GF-D8 (cell line): ENCODE measurements around the gene CNP.
A peak's percentile ranks its signal among the peaks of the same experiment; 100 is the strongest.
"Not testable (repeated sequence)": the region's sequence is repeated elsewhere in the genome, so short reads cannot be mapped to it uniquely, and the experiment has no call there.

Experiments used
- DNase-seq: peaks from one replicate; lab custom pipeline; 2025; lab: John Stamatoyannopoulos, UW

Gene CNP

DNA sequence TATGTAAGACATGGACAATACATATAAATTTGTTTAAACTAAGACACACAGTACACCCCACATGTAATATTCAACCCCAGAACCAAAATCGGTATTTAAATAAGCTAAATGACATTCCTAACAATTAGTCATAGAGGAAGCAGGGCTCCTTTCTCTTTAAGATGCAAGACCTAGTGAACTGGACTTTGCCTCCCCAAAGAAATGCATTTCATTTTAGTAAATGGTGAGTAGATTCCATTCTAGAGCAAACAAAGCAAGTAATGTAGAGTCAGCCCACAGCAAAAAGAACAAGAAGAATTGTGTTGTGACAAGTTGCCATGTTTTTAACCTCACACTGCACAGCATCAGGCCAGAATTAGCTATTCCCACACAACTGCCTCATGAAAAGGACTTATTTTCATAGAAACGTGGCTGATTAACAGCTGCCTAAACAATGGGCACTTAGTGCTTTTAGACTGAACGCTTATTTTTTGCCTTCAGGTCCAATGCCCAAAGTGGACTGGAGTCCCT, 36.3 kb downstream of the CNP start:
- no peak for DNase-seq

DNA sequence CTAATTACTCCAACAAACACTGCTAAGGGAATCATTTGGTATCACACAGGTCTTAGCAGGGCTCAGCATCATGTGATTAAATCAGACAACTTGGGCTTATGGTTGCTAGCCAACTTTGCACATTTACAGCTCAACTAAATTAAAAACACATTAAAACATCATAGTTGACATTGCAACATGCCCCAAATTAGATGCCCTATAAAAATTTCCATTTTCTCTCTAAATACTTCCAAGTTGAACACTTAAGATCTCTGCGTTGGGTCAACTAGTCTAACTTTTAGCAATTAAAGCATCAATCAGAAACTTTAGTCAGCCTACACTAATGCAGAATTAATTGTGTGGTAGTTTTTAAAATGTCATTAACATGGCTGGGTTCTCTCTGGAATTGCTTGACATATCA, 38.6 kb downstream of the CNP start:
- DNase-seq, result no peak

DNA sequence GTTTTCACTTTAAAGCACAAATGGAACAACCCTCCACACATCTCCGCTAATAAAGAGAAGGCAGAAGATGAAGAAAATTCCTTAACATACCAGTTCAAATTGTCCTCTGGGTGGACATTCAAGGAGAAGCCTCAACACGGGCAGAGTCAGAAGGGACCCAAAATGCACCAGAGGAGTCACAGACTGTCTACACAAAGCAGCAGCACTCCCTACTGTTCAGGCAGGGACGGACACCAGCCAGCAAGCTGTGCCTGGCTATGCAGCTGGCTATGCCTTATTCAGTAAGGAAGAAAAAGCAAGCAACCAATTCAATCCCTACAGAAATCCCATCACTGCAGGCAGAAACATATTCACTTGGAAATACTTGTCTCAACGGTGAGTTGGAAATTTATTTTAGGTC, 42.6 kb downstream of the CNP start:
- no peak for DNase-seq

GRCh38 chr17:42010266-42010680, 43.7 kb downstream of the CNP start:
- peak; percentile 23 for DNase-seq

GRCh38 chr17:42010898-42011516, 44.4 kb downstream of the CNP start:
- DNase-seq, result no peak

DNA sequence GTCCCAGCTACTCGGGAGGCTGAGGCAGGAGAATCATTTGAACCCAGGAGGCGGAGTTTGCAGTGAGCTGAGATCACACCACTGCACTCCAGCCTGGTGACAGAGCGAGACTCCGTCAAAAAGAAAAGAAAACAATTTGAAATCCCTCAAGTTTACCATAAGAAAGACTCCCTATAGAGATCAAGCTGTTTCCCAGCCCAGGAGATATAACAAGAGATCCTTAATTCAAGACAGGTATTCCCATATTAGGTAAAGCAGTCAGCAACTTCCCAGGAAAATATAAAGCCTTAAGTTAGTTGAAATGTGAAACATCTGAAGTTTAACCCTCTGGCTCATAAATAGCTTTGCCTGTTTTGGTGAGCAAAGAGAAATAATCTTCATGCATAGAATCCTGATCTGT, 45.8 kb downstream of the CNP start:
- DNase-seq, result not testable (repeated sequence)

- DNase-seq, result not testable (repeated sequence)
Measured at GRCh38 chr17:42013740-42014139, 47.1 kb downstream of the CNP start.

- DNase-seq, result no peak
Measured at GRCh38 chr17:42016411-42016831, 49.8 kb downstream of the CNP start.

DNA sequence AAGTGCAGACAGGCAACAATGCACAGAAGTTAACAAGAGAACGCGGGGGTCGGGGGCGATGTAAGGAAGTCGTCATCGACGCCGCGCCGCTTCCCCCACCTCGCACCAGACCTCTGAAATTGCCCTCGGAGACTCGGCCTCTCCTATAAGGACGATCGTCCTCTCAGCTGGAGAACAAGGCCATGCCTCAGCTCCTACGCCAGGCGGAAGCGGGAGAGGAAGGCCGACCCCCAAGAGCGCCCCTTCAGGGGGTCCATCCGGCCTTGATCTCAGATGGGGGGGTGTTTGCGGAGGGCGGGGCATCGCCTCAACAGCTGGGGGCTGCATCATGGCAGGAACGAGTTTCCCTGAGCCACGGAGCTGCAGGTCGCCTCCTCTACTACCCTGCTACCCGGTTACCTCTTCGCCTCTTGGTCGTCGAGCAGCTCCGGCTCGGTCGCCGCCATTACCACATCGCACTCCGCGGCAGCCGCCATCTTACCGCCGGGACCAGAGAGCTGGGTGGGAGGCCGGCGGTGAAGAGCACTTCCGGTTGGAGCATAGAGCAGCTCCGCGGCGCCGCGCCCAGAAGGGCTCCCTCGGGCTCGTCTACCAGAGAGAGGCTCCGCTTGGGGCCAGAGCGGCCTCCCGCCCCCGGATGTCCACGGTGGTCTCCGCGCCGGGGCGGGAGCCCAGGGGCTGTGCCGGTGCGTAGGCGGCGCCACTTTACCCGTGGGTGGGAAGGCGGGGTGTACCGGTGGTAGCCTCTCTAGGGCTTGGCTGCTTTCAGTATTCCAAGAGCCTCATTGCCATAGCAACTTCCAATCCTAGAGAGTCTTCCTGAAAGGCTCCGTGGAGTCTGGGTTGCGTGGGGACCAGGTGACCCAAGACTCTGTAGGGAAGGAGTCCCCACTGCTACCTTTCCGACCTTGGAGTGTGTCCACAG, 50.6 kb downstream of the CNP start, which contains the start of gene DNAJC7:
Gene DNAJC7, minus strand, starts transcription at position 499 of the 925 bp plus-strand sequence. Its CDS starts 23 bp downstream, at position 476.
- peak; percentile 71 for DNase-seq

- DNase-seq, result no peak
Measured at GRCh38 chr17:42017866-42018200, 51.2 kb downstream of the CNP start.

DNA sequence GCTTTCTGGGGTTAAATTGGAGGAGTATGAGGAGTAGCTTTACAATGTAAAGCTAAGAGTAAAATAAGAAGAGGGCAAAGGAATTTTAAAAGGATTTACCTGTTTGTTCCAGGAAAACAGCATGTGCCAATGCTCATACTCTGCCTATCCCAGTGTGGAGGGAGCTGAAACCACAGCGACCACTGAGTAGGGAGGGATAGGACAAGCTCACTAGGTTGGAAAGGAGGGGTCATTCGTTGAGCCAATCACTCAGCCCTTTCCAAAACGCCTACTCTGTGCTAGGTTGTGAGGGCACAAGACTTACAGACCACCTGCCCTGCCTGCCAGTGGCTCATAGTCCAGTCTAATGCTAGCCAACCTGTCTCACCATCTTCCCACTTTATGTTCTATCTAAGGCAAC, 51.7 kb downstream of the CNP start:
- no peak for DNase-seq

DNA sequence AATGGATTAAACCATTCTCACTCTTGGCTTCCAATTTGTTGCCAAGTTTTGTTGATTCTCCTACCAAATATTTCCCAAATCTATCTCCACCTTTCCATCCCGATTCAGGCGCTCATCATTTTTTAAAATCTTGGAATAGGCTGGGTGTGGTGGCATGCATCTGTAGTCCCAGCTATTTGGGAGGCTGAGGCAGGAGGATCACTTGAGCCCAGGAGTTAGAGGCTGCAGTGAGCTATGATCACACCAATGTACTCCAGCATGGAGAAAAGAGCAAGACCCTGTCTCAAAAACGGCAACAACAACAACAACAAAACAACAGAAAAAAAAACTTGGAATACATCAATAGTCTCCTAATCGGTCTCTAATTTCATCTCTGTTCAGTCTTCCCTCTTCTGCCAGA, 52.4 kb downstream of the CNP start:
- DNase-seq, result no peak

GRCh38 chr17:42019509-42020404, 53.2 kb downstream of the CNP start, which contains the start of gene NKIRAS2:
Gene NKIRAS2 (plus strand): TSS chr17:42020090. CDS start chr17:42021578, 1,488 bp downstream.
- DNase-seq, result peak; percentile 65

- not testable (repeated sequence) for DNase-seq
Measured at GRCh38 chr17:42020845-42021244, 54.2 kb downstream of the CNP start.

DNA sequence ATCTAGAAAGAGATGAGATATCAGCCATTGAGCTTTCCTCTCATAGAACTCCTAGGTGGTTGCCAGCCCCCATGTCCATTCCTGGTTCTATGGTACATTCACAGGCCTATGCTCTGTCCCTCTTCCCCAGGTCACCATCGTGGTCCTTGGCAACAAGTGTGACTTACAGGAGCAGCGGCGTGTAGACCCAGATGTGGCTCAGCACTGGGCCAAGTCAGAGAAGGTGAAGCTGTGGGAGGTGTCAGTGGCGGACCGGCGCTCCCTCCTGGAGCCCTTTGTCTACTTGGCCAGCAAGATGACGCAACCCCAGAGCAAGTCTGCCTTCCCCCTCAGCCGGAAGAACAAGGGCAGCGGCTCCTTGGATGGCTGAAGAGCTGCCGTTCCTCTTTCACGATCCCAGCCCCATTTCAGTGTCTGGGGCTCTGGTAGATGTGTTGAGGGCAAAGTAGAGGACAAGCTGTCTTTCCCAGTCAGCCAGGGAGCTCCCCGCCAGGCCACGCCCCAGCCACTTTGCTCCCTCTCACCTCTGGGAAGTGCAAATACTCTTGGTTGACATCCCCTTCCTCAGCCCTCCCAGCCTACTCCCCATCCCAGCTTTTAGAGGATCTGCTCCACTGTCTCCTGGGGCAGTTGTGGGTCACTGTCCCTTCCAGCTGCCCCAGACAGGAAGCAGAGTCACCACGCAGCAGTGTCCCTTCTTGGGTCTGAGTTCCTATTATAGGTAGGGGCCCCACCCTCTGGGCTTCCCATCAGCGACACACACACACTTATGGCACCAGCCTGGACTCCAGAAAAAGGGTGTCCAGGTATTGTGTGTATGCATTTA, 57.1 kb downstream of the CNP start:
- DNase-seq, result peak; percentile 71

GRCh38 chr17:42025191-42025579, 58.6 kb downstream of the CNP start:
- no peak for DNase-seq

DNA sequence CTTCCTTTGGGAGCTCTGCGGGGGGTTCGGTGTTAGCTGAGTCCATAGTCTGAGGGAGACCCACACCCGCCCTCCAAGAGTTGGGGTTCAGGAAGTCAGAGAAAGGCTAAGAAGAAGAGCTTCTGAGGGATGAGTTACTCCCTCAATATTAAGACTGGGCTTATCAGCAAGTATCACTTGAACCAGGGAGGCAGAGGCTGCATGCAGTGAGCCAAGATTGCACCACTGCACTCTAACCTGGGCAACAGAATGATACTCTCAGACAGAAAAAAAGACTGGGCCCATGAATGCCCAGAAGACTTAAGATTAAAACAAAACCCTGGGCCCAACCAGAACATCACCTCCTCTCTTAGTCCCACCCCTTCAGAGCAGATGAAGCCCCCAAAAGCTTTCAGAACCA, 59.3 kb downstream of the CNP start:
- no peak for DNase-seq

DNA sequence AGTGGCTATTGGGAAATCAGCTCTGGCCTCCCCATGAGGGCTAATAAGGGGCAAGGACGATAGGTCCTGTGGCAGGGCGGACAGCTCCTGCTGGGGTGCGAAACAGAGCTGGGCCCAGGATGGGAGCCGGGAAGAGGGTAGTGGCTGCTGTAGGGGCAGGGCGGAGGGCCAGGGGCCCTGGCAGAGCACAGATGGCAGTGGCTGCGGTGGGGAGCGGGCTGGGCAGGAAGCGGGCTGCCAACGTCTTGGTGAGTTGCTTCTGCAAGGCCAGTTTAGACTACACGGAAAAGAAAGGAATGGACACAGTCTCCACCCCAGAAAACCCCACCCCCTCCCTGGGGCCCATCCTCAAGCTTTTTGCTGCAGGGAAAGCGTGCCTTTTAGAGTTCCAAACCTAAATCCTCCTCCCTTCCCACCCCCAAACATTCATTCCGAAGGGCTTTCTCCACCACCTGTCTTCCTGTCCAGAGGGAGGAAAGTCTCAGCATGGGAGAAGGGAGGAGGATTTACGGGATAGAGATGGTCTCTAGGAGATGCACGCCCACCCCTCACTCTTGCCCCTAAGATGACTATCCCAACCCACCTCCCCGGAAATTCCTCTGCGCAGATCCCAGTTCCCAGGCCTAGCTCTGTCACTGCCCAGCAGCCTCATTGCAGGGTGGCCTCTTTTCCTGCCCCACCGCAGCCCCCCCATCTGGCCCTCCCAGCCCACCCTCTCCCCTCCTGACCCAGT, 60.4 kb downstream of the CNP start:
- DNase-seq, result no peak
